Measurements from ENCODE around the gene ALOXE3.

DNA sequence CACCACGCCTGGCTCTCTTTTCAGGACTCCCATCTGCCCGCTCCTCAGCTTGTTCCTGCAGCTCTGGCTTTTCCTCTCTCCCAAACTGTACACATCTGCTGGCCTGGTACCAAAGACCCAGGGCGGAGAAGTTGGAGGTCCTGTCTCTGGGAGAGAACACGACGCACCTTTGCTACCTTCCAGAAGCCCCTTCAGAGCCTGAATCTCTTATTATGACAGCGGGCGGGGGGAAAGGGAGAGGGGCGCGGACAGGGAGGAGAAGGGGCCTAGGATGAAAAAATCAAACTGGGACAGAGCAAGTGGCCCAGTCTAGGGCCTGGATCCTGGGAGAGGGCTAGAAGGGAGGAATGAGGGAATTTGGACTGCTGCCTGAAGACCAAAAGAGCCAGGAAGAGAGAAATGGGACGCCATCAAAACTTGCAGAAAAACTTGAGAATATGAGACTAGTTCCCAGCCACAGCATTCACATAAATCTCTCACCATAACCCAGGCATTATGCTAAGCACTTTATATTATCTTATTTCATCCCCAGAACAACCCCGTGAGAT is 36.4 kb upstream of the ALOXE3 start:
- TF ChIP-seq EP300 (IDR thresholded peaks at IDR 0.05), result no peak
- no peak for TF ChIP-seq CTCF (IDR thresholded peaks at IDR 0.05)
- TF ChIP-seq POLR2A (IDR thresholded peaks at IDR 0.05), result peak in 2 of 4 donors; percentile 15 to 52

All from stomach (tissue), 4 donors.